Omental fat pad (tissue), 4 donors: ENCODE data around the gene KCNQ5. TPM values are rescaled to one million over a fixed set of nuclear protein-coding genes. Genes with fewer than 3 reads are reported as not detected.

ENCODE experiments used
- ATAC-seq: fragments of 150-250 bp; one replicate; pipeline ENCODE4 v1.9.1; 2016; ENCODE audit warnings: mild to moderate bottlenecking, moderate library complexity; ENCODE audit not compliant: low FRiP score
- DNase-seq: peaks from one replicate; pipeline ENCODE4 v3.0.0-alpha.2; 2019; ENCODE audit warnings: low spot score
- CTCF ChIP-seq, 3 donors: fragments of 450-650 bp; IDR thresholded peaks; one replicate each; pipeline ENCODE4 v1.5.1; 2016 to 2017; ENCODE audit warnings: antibody characterized with exemption in 3 of 3, mild to moderate bottlenecking in 3 of 3, moderate library complexity in 2 of 3
- total RNA-seq, 4 donors: library from RNA; depleted of rRNA; stranded (reverse); fragments of >200 nt; gene quantifications; one replicate each; pipeline ENCODE4 v1.1.0, GENCODE V29; 2016

KCNQ5 gene
- total RNA-seq, 4 donors from 2014 or later, result 0.16 to 0.24 TPM; not detected in 2

GRCh38 chr6:72922401-72922800 is 300.5 kb downstream of the KCNQ5 start:
- ATAC-seq (no peak), DNase-seq (no peak)
- no peak for TF ChIP-seq CTCF (IDR thresholded peaks at IDR 0.05)

- ATAC-seq, result no peak
- no peak for DNase-seq
- no peak for TF ChIP-seq CTCF (IDR thresholded peaks at IDR 0.05)
Measured at GRCh38 chr6:72925136-72925535, 303.3 kb downstream of the KCNQ5 start.

GRCh38 chr6:72930556-72931132 is 308.8 kb downstream of the KCNQ5 start:
- DNase-seq (no peak), ATAC-seq (no peak)
- TF ChIP-seq CTCF (IDR thresholded peaks at IDR 0.05), result no peak

- TF ChIP-seq CTCF (IDR thresholded peaks at IDR 0.05), result no peak
- ATAC-seq (no peak), DNase-seq (no peak)
Measured at GRCh38 chr6:72931325-72931887, 309.5 kb downstream of the KCNQ5 start.

- no peak for TF ChIP-seq CTCF (IDR thresholded peaks at IDR 0.05)
- ATAC-seq (no peak), DNase-seq (no peak)
Measured at GRCh38 chr6:72933233-72933632, 311.4 kb downstream of the KCNQ5 start.

GRCh38 chr6:72936766-72937559 is 315.1 kb downstream of the KCNQ5 start:
- TF ChIP-seq CTCF (IDR thresholded peaks at IDR 0.05), result no peak
- ATAC-seq, result no peak
- no peak for DNase-seq
